Effector memory CD4-positive, alpha-beta T cell (primary cell): ENCODE measurements around the gene PSMF1.
"Not testable (repeated sequence)": the region's sequence is repeated elsewhere in the genome, so short reads cannot be mapped to it uniquely, and the experiment has no call there.

Experiments used
- DNase-seq, 3 donors: peaks; one replicate each; pipeline ENCODE4 v3.0.0-alpha.2; 2020
- H3K27ac ChIP-seq: 2 replicates; pipeline ENCODE4 v1.7.0; 2013; ENCODE audit warnings: mild to moderate bottlenecking, low read length, moderate library complexity; ENCODE audit not compliant: insufficient read depth, poor library complexity, severe bottlenecking
- H3K27me3 ChIP-seq: replicated peaks from 2 replicates; pipeline ENCODE4 v1.7.0; 2013; ENCODE audit warnings: mild to moderate bottlenecking, low read length; ENCODE audit not compliant: insufficient read depth, control insufficient read depth, poor library complexity, severe bottlenecking
- H3K36me3 ChIP-seq: 2 replicates; pipeline ENCODE4 v1.7.0; 2013; ENCODE audit warnings: mild to moderate bottlenecking, low read length, moderate library complexity; ENCODE audit not compliant: control insufficient read depth, insufficient read depth
- H3K4me1 ChIP-seq: 2 replicates; pipeline ENCODE4 v1.7.0; 2013; ENCODE audit warnings: low read length, mild to moderate bottlenecking; ENCODE audit not compliant: control insufficient read depth, insufficient read depth, poor library complexity, severe bottlenecking
- H3K4me3 ChIP-seq: 2 replicates; pipeline ENCODE4 v1.7.0; 2013; ENCODE audit warnings: low read length, low read depth, mild to moderate bottlenecking; ENCODE audit not compliant: insufficient read depth, poor library complexity, severe bottlenecking
- H3K9me3 ChIP-seq: 2 replicates; pipeline ENCODE4 v1.7.0; 2013; ENCODE audit warnings: mild to moderate bottlenecking, low read length, moderate library complexity; ENCODE audit not compliant: control insufficient read depth

PSMF1 gene

GRCh38 chr20:1134836-1135235 lies 16.4 kb downstream of the PSMF1 start:
- Histone ChIP-seq H3K27ac (no peak overlapping the region), H3K9me3 (no peaks in the 10 kb centered on the region), H3K4me1 (no peaks in the 10 kb centered on the region), H3K36me3 (peaks cover 69% of the 10 kb centered on the region), H3K4me3 (no peak overlapping the region), H3K27me3 (no peaks in the 10 kb centered on the region)
- DNase-seq: no peak

- no peaks in the 10 kb centered on the region for H3K4me1 ChIP-seq
- H3K9me3 ChIP-seq: no peaks in the 10 kb centered on the region
- no peak overlapping the region for H3K4me3 ChIP-seq
- peaks cover 66% of the 10 kb centered on the region for H3K36me3 ChIP-seq
- H3K27ac ChIP-seq: no peak overlapping the region
- no peak for DNase-seq
- no peaks in the 10 kb centered on the region for H3K27me3 ChIP-seq
These were observed 18.8 kb downstream of the PSMF1 start for GRCh38 chr20:1137236-1137635.

- Histone ChIP-seq H3K4me1 (no peaks in the 10 kb centered on the region), H3K27ac (no peak overlapping the region), H3K4me3 (no peak overlapping the region), H3K27me3 (no peaks in the 10 kb centered on the region), H3K9me3 (no peaks in the 10 kb centered on the region), H3K36me3 (peaks cover 15% of the 10 kb centered on the region)
- DNase-seq: no peak
These were observed 26.2 kb downstream of the PSMF1 start for GRCh38 chr20:1144401-1145172.

- H3K27me3 ChIP-seq: no peaks in the 10 kb centered on the region
- H3K36me3 ChIP-seq: peaks cover 11% of the 10 kb centered on the region
- no peaks in the 10 kb centered on the region for H3K9me3 ChIP-seq
- no peak overlapping the region for H3K27ac ChIP-seq
- no peak overlapping the region for H3K4me3 ChIP-seq
- no peaks in the 10 kb centered on the region for H3K4me1 ChIP-seq
- DNase-seq: no peak
These were observed 28.6 kb downstream of the PSMF1 start for GRCh38 chr20:1146957-1147356.

- not testable (repeated sequence) for H3K9me3 ChIP-seq, H3K27me3 ChIP-seq, H3K4me1 ChIP-seq, DNase-seq, H3K4me3 ChIP-seq, H3K27ac ChIP-seq
- H3K36me3 ChIP-seq: peaks cover 27% of the 10 kb centered on the region
These were observed 31.4 kb downstream of the PSMF1 start for GRCh38 chr20:1149812-1150211.

GRCh38 chr20:1150218-1150617 lies 31.8 kb downstream of the PSMF1 start:
- Histone ChIP-seq H3K4me1 (no peaks in the 10 kb centered on the region), H3K36me3 (peaks cover 29% of the 10 kb centered on the region), H3K4me3 (no peak overlapping the region), H3K27me3 (no peaks in the 10 kb centered on the region), H3K27ac (no peak overlapping the region), H3K9me3 (no peaks in the 10 kb centered on the region)
- no peak for DNase-seq

GRCh38 chr20:1150968-1151367 lies 32.6 kb downstream of the PSMF1 start:
- Histone ChIP-seq H3K27me3 (no peaks in the 10 kb centered on the region), H3K4me3 (no peak overlapping the region), H3K36me3 (peaks cover 23% of the 10 kb centered on the region), H3K4me1 (no peaks in the 10 kb centered on the region), H3K9me3 (no peaks in the 10 kb centered on the region), H3K27ac (no peak overlapping the region)
- no peak for DNase-seq

GRCh38 chr20:1154226-1154625 lies 35.8 kb downstream of the PSMF1 start:
- Histone ChIP-seq H3K9me3 (no peaks in the 10 kb centered on the region), H3K36me3 (peaks cover 22% of the 10 kb centered on the region), H3K4me1 (no peaks in the 10 kb centered on the region), H3K27me3 (no peaks in the 10 kb centered on the region), H3K4me3 (no peak overlapping the region), H3K27ac (no peak overlapping the region)
- DNase-seq: no peak

GRCh38 chr20:1154691-1155090 lies 36.3 kb downstream of the PSMF1 start:
- Histone ChIP-seq H3K4me1 (no peaks in the 10 kb centered on the region), H3K36me3 (peaks cover 25% of the 10 kb centered on the region), H3K27ac (no peak overlapping the region), H3K27me3 (no peaks in the 10 kb centered on the region), H3K4me3 (no peak overlapping the region), H3K9me3 (no peaks in the 10 kb centered on the region)
- no peak for DNase-seq

GRCh38 chr20:1155342-1155741 lies 36.9 kb downstream of the PSMF1 start:
- Histone ChIP-seq H3K36me3 (peaks cover 31% of the 10 kb centered on the region), H3K27me3 (no peaks in the 10 kb centered on the region), H3K27ac (no peak overlapping the region), H3K4me3 (no peak overlapping the region), H3K9me3 (no peaks in the 10 kb centered on the region), H3K4me1 (no peaks in the 10 kb centered on the region)
- no peak for DNase-seq
